AG04449 (cell line): ENCODE measurements around the gene RBMS3.

Experiments used
- CTCF ChIA-PET: fragments of 350-600 bp; formaldehyde crosslinking; extraction: SDS; loops from one replicate; lab custom pipeline; 2021; ENCODE audit warnings: antibody characterized with exemption; lab: Yijun Ruan, JAX
- POLR2A ChIA-PET: fragments of 400-600, 350-600 bp; formaldehyde crosslinking; extraction: SDS; loops from one replicate; lab custom pipeline; 2020; ENCODE audit warnings: antibody characterized with exemption, inconsistent platforms; lab: Yijun Ruan, JAX
- DNase-seq: peaks from one replicate; pipeline ENCODE4 v3.0.0-alpha.2; 2010; ENCODE audit warnings: low read depth, low spot score
- H3K4me3 ChIP-seq: 2 replicates; pipeline ENCODE4 v1.5.1; 2011; ENCODE audit warnings: low read depth, mild to moderate bottlenecking, control low read depth, low read length
- TF ChIP-seq, protein P1 (sequence below): IDR thresholded peaks from one replicate; pipeline ENCODE4 v1.5.1; 2011; ENCODE audit warnings: mild to moderate bottlenecking, moderate library complexity, low read length, control low read depth, inconsistent platforms; ENCODE audit not compliant: insufficient read depth; ENCODE audit errors: missing control alignments

RBMS3 gene

DNA sequence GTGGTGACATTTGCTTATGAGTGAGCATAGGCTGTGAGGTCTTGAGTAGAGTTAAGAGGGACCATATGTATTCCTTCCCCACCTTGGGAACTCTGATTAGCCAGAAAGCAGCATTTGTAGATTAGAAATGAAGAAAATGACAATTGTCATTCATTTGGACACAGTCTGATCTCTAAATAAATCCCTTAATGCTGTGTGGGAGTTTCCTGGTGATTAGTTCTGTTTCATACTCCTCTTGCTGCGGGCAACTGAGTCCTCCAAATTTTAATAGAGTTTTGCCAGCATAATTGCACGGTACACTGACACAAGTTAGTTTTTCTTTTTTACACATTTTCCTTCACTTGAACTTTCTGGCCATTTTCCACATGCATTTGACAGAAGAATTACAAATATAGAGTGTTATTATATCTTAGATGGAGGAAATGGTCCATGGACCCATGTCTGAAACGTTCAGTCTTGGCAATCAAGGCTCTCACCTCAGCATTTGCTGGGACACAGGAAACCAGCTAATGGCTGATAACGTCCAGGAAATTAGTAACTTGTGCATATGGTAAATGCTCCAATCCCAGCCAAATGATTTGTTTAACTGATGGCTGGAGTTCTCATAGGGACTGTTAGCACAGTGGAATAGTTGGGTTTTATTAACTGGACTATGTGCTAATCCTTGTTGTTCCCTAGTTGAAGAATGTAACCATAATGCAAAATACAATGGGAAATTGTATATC is 321.2 kb downstream of the RBMS3 start:
- POLR2A ChIA-PET, result no interaction called here
- CTCF ChIA-PET, result interaction anchor here (1.0 kb wide), 1 partner anchor 8 kb away, joined by 3 read pairs; no protein-coding TSS in a partner anchor
- TF ChIP-seq, protein P1, sequence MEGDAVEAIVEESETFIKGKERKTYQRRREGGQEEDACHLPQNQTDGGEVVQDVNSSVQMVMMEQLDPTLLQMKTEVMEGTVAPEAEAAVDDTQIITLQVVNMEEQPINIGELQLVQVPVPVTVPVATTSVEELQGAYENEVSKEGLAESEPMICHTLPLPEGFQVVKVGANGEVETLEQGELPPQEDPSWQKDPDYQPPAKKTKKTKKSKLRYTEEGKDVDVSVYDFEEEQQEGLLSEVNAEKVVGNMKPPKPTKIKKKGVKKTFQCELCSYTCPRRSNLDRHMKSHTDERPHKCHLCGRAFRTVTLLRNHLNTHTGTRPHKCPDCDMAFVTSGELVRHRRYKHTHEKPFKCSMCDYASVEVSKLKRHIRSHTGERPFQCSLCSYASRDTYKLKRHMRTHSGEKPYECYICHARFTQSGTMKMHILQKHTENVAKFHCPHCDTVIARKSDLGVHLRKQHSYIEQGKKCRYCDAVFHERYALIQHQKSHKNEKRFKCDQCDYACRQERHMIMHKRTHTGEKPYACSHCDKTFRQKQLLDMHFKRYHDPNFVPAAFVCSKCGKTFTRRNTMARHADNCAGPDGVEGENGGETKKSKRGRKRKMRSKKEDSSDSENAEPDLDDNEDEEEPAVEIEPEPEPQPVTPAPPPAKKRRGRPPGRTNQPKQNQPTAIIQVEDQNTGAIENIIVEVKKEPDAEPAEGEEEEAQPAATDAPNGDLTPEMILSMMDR, result no peak
- DNase-seq, result no peak
- H3K4me3 ChIP-seq, result no peak overlapping the region

DNA sequence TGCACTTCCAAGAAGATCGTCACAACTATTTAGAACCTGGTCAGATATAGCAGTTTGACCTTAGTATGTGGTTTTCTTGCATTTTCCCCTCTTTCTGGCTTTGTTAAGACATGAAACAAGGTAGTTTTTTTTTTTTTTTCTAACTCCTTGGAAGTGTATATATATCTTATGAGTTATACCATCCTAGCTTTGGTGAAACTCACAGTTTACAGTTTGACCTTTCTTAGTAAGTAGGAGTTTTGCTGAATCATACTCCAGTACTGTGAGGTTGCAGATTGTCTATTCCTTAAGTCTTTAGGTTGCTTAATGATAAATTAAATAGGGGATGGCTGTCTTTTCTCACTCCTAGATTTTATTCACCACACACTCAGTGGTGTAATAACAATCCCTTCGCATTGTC is 325.0 kb downstream of the RBMS3 start:
- POLR2A ChIA-PET, result no interaction called here
- CTCF ChIA-PET, result no interaction called here

DNA sequence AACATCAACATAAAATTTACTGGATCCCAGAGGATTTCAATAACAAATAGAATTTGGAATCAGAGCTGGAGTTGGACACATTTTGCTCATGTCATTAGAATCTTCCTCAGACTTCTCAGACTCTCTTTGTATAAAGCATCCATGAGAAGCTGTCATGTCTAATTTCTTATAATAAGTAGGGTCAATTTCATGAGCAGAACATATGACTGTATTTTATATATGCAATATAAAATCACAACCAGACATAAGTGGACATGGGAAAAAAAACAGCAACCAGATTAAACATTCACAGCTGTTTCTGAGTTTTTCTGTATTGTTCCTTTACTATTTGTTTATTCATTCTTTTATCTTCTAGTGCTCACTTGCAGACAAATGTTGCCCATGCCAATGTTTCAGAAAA is 325.5 kb downstream of the RBMS3 start:
- H3K4me3 ChIP-seq, result no peak overlapping the region
- POLR2A ChIA-PET, result no interaction called here
- no peak for DNase-seq
- CTCF ChIA-PET, result no interaction called here
- TF ChIP-seq, protein P1, result no peak

More for the DNA sequence above, 325.0 kb downstream of the RBMS3 start:
- TF ChIP-seq, protein P1, result no peak
- peak; percentile 41 for DNase-seq
- H3K4me3 ChIP-seq, result no peak overlapping the region

DNA sequence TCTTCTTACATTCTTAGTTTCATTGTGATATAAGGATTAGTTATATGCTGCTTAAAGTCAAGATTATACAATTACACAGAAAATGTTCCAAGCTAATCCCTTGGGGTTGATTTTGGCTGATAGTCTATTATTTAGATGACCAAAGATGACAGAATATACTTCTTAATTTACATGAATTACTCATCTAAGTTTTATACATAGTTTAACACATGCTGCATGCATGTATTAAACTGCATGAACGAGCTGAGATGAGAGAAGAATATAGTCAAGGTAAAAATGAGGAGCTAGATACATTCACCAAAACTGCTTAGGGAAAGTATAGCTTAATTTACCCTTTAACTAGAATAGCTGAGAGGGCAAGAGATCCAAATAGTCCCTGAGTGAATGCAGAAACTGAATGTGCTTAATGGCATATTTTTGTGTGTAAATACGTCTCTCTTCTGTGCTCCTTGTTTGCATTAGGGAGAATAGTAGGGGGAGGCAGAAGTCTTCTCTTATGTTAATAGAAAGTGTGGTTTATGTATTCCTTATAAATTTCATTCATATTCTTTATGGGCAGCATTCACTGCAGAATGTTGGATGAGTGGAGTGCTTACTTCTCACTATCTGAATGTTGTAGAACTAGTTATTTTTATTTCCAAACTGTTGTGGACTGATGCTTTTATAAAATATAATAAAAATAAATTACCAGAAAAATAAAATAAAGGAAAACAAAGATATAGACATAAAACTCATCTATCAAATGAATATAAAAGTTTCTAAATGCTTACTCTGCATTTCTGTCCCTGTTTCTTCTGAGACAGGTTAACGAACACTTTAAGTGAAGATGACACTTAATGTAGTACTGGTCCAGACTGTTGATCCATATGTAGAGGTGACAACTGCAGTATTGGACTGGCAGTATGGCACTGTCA is 327.8 kb downstream of the RBMS3 start:
- POLR2A ChIA-PET, result no interaction called here
- TF ChIP-seq, protein P1, result no peak
- DNase-seq, result no peak
- CTCF ChIA-PET, result no interaction called here
- no peak overlapping the region for H3K4me3 ChIP-seq

DNA sequence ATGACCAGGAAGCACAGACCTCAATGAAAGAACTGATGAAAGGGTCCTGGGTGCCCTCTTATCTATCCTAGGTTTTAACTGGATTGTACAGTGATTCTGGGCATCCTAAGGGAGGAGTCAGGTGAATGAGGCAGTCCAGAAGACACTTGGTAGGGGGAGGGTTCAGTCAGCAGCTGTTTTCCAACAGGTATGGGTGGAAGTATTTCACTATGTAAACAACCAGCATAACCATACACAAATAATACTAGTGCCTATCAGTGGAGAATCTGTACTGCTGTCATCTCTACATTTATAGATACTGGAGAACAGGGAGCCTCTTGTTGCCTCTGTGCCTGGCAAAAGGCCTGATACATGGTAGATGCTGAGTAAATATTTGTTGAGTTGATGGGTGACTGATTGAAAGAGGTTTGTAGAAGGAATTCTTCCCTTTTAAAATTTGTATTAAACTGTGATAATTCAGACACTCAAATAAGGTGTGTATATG is 328.5 kb downstream of the RBMS3 start:
- no peak for DNase-seq
- ChIA-PET CTCF (interaction anchor here (1.4 kb wide), 1 partner anchor 8 kb away, joined by 3 read pairs; no protein-coding TSS in a partner anchor), POLR2A (no interaction called here)
- TF ChIP-seq, protein P1, result no peak
- no peak overlapping the region for H3K4me3 ChIP-seq

DNA sequence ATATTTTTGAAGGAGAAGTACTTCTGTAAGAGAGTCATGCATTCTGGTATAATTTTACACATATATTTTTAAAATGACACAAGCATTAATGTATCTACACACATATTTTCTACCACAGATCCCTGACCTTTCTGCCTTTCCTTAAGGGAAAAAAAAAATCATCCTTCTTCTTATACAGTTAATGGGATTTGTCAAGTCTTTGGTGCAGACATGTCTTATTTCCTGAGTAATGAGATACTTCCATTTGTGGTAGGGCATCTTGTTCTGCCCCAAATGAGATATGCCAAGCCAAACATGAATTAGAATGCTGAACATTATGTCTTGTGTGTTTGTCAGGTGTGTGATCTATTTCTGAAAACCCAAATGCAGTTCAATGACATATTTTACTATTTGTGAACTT is 329.9 kb downstream of the RBMS3 start:
- ChIA-PET CTCF (no interaction called here), POLR2A (no interaction called here)
- TF ChIP-seq, protein P1, result no peak
- no peak overlapping the region for H3K4me3 ChIP-seq
- no peak for DNase-seq
